ENCODE results near the gene MGAT4B.

MGAT4B gene

DNA sequence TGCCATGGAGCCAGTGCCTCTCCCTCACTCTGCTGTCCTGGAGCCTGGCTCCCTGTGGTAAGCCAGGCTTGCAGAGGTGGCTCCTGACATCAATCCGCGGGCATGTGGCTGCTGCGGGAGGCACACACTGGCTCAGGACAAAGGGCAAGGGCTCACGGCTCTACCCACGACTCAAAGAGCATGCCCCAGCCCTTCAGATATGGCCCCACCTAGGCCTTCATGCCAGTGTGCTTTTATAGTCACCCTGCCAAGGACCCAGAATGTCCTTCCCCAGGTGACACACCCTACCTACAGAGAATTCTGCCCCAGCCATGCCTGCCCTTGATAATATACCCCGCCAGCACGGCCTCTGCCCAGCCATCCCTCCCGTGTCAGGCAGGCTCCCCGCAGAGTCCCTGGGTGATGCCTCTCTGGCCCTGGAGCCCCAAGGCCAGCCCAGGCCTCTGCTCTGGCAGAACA is 1.6 kb downstream of the MGAT4B start:
- no peak for FAIRE-seq

DNA sequence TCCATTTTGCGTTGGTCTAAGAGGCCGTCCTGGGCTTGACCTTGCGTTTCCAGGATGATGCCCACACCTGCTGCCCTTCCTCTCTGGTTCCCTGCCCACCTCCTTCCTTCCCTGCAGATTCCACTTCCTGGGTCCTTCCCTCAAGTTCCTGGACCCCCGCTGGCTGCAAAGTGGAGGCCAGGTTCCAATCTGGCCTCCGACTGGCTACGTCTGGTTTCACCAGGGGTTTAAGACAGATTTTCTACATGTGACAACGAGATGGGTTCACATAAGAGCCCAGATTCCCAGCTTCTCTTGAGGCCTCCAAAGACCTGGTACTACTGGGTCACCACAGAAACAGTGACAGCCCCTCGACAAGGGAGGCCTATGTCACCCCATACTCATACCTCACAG is 2.1 kb downstream of the MGAT4B start:
- FAIRE-seq, result no peak

DNA sequence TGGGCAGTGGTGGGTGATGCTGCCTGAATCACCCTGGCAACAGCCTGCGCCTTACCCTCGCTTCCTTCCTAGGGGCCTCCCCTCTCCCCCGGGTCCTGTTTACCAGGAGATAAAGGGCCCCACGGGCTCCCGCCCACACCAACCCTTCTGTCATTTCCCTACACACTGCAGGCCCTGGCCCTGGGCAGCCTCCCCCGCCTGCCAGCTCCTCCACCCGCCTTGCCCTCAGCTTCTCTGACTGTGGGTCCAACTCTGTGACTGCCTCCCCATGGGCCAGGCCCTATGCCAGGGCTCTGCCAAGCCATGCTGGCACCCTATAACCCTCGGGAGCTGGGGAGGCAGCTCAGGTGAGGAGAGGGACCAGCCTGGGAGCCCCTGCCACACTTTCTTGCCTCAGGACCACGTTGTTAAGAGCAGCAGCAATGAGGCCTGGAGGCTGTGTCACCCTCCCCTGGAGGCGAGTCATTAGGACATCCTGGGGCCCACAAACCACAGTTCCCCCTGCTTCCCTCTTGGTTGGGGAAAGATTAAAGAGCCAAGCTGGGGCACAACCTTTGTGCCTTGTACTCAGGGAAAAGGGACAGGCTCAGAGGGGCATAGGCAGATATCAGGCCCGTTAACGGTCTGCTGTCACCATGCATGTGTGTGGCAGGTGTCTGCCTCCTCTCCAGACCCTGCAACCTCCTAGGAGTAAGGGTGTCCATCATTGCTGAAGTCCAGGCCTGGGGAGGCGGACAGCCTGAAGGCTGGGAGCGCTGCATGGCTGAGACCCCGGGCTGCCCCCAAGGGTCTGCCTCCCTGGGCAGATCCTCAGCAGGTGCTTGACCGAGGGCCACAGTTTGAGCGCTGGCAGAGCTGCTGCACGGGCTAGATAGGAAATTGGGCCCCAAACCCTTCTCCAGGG is 2.8 kb downstream of the MGAT4B start:
- no peak for FAIRE-seq

DNA sequence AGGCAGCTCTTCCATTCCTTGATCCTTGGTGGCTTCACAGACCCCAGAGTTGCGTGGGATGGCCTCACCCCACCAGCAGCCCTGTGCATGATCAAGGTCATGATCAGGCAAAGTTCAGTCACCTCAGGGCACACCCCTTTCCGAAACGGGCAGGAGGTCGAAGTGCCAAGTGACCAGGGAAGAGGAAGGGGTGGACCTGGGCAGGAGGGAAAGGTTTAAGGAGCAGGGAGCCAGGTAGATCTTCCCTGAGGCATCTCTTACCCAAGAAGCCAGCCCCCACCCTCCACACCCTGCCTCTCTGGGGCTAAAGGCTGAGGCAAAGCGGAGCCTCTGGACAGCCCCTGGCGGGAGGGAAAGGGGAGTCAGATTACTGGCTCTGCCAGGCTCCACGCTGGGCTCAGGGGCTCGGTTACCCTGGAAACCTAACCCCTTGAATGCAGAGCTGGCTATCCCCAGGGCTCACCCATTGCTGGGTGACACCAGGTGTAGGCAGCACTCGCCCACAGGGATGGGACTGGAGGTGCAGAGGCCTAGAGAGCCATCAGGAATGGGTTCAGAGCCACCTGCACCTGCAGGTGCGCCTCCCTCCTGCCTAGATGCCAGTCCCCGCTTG is 3.6 kb downstream of the MGAT4B start:
- no peak for FAIRE-seq

GRCh38 chr5:179802207-179802883 is 4.3 kb downstream of the MGAT4B start:
- no peak for FAIRE-seq

GRCh38 chr5:179801304-179802206 is 5.1 kb downstream of the MGAT4B start:
- no peak for FAIRE-seq

DNA sequence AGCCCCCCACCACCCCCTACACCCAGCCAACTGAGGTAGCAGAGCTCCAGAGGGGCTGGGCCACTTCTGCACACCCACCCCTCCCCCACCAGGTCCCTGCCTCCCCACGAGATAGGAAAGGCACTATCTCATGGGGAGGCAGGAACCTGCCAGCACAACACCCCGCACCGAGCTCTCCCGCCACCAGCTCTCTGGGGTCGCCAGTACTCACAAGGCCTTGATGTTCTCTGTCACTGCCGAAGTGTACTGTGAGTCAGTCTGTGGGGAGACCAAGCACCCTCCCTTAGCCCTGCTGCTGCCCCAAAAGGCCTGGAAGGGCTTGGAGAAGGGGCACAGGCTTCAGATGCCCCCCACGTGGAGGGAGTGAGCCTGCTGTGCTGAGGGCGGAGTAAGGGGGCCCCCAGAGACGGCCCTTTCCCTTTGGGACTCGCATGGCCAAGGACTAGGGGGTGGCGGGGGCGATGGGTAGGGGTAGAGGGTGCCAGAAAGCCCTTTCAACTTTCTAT is 5.9 kb downstream of the MGAT4B start:
- no peak for FAIRE-seq

DNA sequence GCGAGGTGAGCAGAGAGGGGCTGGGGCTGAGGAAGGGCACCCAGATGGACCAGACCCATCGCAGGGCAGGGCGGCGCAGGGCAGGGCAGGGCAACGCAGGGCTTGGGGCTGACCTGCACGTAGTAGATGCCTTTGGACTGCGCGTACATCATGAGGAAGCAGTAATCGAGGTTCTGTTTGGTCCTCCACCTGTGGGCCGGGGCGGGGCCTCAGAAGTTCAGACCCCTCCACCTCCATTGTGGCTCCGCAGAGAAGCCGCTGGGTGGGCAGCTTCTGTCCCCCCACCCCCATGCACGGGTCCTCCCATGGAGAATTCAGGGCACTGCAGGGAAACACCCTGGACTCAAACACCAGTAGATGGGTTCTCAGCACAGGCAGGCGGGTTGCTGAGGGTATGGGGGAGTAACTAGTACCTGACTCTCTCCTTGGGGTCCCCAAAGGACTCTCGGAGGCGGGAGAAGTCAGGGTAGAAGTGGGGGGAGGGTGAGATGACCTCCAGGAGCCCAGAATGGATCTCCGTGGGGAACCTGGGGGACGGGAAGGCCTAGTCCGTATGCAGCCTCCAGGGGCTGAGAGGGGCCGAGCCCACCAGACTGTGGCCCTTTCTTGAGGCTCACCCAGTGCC is 6.5 kb downstream of the MGAT4B start:
- FAIRE-seq, result no peak

- no peak for FAIRE-seq
Measured at GRCh38 chr5:179799644-179799973, 7.1 kb downstream of the MGAT4B start.

DNA sequence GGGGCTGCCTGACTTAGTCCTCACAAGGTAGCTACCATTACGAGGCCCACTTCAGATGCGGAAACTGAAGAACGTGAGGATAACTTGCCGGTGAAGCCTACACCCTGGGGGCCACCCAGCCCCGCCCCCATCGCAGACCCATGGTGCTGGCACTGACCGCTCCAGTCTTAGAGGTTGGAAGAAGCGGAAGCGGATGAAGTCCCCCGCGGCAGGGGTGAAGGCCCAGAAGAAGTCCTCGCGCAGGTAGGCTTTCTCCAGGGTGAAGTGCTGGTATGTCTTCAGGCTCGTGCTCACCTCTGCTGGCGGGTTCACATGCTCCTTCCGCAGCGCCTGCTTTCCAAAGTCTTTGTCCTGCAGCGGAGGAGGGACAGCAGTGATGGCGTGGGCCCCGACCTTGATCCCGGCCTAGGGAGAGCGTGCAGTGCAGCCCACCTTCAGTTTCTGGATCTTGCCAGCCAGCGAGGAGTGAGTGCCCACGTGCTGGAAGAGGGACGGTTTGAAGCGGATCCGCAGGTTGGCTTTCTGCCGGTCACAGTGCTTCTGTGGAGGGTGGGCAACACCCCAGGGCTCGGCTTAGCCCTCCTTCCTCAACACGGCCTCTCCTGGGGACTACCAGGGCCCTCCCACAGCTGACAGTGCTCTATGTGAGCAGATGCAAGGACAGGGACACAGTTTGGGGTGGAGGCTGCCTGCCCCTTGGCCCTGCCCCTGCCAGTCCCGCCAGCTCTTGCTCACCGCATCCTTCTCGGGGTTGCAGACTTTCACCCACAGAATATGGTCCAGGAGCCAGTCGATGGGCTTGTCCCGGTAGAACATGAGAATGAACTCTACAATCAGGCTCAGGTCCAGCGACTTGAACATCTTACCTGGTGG is 7.7 kb downstream of the MGAT4B start:
- FAIRE-seq, result no peak

DNA sequence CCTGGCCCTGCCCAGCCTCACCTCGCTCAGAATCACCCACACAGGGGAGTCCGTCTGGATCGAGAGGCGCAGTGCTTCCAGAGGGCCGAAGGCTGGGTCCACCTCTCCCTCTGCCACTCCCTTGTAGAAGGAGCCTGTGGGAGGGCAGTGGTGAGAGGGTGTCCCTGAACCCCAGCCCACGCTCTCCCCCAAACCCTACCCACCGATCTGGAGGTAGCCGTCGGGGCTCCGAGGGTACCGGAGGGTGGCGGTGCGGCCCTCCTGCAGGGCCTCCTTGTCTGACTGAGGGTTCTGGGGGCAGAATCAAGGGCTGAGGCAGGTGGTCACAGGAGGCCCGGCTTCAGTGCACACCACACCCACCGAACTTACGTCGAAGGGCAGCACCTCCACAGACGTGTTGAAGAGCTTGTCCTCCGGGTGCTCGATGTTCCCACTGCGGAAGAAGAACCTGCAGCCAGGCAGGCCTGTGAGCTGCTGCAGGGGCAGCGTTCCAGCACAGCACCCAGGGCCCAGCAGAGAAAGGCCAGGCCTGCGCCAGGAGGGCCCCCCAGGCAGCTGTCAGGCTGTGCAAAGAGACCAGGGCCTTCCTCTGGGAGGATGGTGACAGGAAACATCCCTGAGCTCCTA is 8.4 kb downstream of the MGAT4B start:
- no peak for FAIRE-seq

GRCh38 chr5:179797741-179798140 is 8.9 kb downstream of the MGAT4B start:
- no peak for FAIRE-seq

GRCh38 chr5:179796877-179797608 is 9.6 kb downstream of the MGAT4B start:
- no peak for FAIRE-seq

GRCh38 chr5:179795863-179796833 is 10.5 kb downstream of the MGAT4B start:
- no peak for FAIRE-seq

- FAIRE-seq, result no peak
Measured at GRCh38 chr5:179795049-179795862, 11.4 kb downstream of the MGAT4B start.

DNA sequence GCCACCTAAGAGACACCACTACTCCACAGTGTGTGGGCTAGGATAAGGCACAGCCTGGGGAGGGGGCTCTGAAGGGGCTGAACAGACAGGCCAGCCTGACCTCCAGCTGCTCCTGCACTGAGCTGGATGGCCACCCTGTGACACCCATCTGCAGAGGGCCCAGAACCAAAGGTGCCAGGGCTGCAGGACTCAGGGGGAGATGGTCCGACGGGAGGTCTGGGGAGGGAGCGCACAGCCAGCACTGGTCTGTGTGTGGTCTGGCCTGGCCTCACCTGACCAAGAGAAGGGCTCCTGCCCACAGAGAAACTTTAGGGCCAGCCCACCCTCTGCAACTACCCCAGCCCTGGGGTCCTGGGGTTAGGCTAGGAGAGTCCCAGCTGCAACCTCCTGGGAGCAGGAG is 12.1 kb downstream of the MGAT4B start:
- no peak for FAIRE-seq

DNA sequence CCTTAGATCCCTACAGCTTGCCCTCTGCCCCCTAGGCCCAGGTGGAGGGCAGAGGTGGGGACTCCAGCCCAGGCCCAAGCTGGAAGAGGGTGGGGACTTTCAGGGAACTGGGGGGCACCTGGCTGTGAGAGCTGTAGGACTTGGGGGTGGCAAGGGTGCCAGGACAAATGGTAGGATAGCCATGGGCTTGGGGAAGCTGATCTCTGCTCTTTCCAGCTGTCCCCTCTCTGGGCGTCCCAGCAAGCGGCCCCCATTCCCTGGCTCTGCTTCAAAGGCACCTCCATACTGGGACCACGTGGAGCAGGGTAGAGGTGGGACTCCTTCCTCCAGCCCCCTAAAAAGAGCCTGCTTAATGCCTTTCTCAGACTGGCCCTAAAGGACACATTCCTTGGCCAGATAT is 12.5 kb downstream of the MGAT4B start:
- FAIRE-seq, result no peak
